ENCODE results near the gene EXOSC2.

DNA sequence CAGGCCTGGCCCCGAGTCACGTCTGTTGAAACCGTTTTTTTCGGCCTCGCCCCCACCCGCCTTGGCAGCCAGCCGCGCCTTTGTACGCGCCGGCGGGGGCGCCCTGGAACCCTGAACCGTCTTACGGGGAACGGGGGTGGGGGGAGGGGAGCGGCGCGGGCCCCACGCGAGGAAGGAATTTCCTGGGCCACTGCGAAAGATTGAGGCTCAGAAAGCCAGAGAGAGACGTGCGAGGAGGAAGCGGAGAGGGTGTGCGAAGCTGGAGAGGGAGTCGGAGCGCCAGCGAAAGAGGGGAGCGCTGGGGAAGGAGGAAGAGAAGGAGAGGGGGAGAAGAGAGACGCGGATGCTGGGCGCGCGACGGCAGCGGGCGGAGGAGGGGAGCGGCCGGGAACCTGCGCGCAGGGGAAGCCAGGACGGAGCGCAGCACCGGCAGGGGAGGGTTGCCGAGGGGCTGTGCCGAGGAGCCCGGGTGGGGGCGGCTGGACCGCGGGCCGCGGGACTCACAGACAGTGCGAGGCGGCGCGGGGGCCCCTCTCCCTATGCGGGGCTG, 33.8 kb upstream of the EXOSC2 start:
- TF ChIP-seq, protein P1, sequence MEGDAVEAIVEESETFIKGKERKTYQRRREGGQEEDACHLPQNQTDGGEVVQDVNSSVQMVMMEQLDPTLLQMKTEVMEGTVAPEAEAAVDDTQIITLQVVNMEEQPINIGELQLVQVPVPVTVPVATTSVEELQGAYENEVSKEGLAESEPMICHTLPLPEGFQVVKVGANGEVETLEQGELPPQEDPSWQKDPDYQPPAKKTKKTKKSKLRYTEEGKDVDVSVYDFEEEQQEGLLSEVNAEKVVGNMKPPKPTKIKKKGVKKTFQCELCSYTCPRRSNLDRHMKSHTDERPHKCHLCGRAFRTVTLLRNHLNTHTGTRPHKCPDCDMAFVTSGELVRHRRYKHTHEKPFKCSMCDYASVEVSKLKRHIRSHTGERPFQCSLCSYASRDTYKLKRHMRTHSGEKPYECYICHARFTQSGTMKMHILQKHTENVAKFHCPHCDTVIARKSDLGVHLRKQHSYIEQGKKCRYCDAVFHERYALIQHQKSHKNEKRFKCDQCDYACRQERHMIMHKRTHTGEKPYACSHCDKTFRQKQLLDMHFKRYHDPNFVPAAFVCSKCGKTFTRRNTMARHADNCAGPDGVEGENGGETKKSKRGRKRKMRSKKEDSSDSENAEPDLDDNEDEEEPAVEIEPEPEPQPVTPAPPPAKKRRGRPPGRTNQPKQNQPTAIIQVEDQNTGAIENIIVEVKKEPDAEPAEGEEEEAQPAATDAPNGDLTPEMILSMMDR (IDR thresholded peaks at IDR 0.05 in 4 of 5, conservative IDR thresholded peaks at IDR 0.05 in 1 of 5), result no peak
- TF ChIP-seq POLR2A (IDR thresholded peaks at IDR 0.05), result no peak

Data from gastrocnemius medialis (tissue), 4 donors.